A673 (cell line): Measurements from ENCODE around the gene COQ7. TPM values are rescaled to one million over a fixed set of nuclear protein-coding genes. Genes with fewer than 3 reads are reported as not detected.

Experiments
- BruUV-seq: library from RNA; stranded (reverse); fragments of 400-500 nt; replicated peaks from 2 replicates; lab custom pipeline; 2021; lab: Mats Ljungman, UMichigan
- CTCF ChIA-PET: fragments of 300-600 bp; sonication (Branson Sonifier 250); formaldehyde crosslinking; loops from one replicate; lab custom pipeline; 2022; ENCODE audit warnings: antibody characterized with exemption; lab: Charles Lee
- POLR2A ChIA-PET: fragments of 300-600 bp; sonication (Branson Sonifier 250); formaldehyde crosslinking; loops from one replicate; lab custom pipeline; 2022; ENCODE audit warnings: antibody characterized with exemption; ENCODE audit not compliant: low non-redundant PET; lab: Charles Lee
- DNase-seq: peaks from one replicate; pipeline ENCODE4 v3.0.0-alpha.2; 2015; ENCODE audit warnings: low spot score
- H3K27ac ChIP-seq: fragments of 200-600 bp; sonication (generic); 2 replicates; pipeline ENCODE4 v1.5.1; 2016; ENCODE audit warnings: mixed run types, low read depth, mild to moderate bottlenecking, mixed read lengths, antibody characterized with exemption, low read length; ENCODE audit not compliant: poor library complexity, severe bottlenecking
- H3K27me3 ChIP-seq: fragments of 200-600 bp; sonication (generic); replicated peaks from 2 replicates; pipeline ENCODE4 v1.6.1; 2017; ENCODE audit warnings: mixed run types, low read depth, mild to moderate bottlenecking, mixed read lengths, antibody characterized with exemption, low read length; ENCODE audit not compliant: insufficient read depth, poor library complexity
- H3K36me3 ChIP-seq: fragments of 200-600 bp; sonication (generic); 2 replicates; pipeline ENCODE4 v1.6.1; 2016; ENCODE audit warnings: mixed run types, mild to moderate bottlenecking, mixed read lengths, antibody characterized with exemption, low read length; ENCODE audit not compliant: insufficient read depth, poor library complexity, severe bottlenecking
- H3K4me1 ChIP-seq: fragments of 200-600 bp; sonication (generic); 2 replicates; pipeline ENCODE4 v1.6.1; 2017; ENCODE audit warnings: mixed run types, mild to moderate bottlenecking, mixed read lengths, antibody characterized with exemption, low read length; ENCODE audit not compliant: insufficient read depth, poor library complexity, severe bottlenecking
- H3K4me3 ChIP-seq: fragments of 200-600 bp; sonication (generic); 2 replicates; pipeline ENCODE4 v1.5.1; 2016; ENCODE audit warnings: low read depth, mixed run types, mild to moderate bottlenecking, mixed read lengths, low read length; ENCODE audit not compliant: poor library complexity, severe bottlenecking
- H3K9me3 ChIP-seq: fragments of 200-600 bp; sonication (generic); 2 replicates; pipeline ENCODE4 v1.6.1; 2016; ENCODE audit warnings: mixed run types, low read depth, mild to moderate bottlenecking, mixed read lengths, antibody characterized with exemption, low read length; ENCODE audit not compliant: poor library complexity, severe bottlenecking
- EZH2 ChIP-seq: fragments of 200-600 bp; sonication (generic); IDR thresholded peaks from 2 replicates; pipeline ENCODE4 v1.6.1; 2017; ENCODE audit warnings: borderline replicate concordance, low read depth, mild to moderate bottlenecking, mixed read lengths, antibody characterized with exemption, low read length; ENCODE audit not compliant: poor library complexity, severe bottlenecking
- intact Hi-C: fragments of 100-400 bp; cut with micrococcal nuclease; formaldehyde crosslinking; loops from one replicate; pipeline ENCODE4 v1.10.0; 2022; ENCODE audit not compliant: unreplicated experiment
- total RNA-seq: library from RNA; stranded (reverse); gene quantifications from 2 replicates; pipeline ENCODE4 v1.2.3, GENCODE V29; 2021
- TF ChIP-seq, protein P1 (sequence below): fragments of 300-800, 200-600 bp; sonication (generic); conservative IDR thresholded peaks from 2 replicates; pipeline ENCODE4 v1.5.1; 2017; ENCODE audit warnings: low read depth, mild to moderate bottlenecking, antibody characterized with exemption, low read length, moderate library complexity, mixed read lengths

COQ7 gene
- total RNA-seq, 1 experiment from 2014 or later, result 24.3 TPM

DNA sequence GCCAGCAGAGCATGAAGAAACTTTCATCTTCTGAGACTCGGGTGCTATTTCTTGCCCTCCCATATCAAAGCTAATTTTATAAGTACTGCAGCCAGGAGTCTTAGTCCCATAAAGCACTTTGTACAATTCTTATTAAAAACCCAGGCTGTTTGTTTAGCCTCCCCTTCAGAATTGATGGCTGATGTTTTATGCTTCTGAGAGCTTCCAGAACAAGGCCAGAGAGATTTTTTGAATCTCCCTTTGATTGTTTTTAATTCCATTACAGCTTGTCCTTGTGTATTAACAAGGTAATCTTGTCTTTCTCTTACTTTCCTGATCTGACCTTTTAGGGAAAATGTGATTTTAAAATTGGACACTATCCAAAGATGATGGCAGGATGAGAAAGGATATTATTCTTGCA lies 16.3 kb downstream of the COQ7 start:
- ChIA-PET POLR2A (no interaction called here), CTCF (no interaction called here)
- BruUV-seq, result no TSS peak
- DNase-seq, result no peak
- peaks cover 6% of the 10 kb centered on the region for H3K36me3 ChIP-seq
- no peak for TF ChIP-seq EZH2
- TF ChIP-seq, protein P1, sequence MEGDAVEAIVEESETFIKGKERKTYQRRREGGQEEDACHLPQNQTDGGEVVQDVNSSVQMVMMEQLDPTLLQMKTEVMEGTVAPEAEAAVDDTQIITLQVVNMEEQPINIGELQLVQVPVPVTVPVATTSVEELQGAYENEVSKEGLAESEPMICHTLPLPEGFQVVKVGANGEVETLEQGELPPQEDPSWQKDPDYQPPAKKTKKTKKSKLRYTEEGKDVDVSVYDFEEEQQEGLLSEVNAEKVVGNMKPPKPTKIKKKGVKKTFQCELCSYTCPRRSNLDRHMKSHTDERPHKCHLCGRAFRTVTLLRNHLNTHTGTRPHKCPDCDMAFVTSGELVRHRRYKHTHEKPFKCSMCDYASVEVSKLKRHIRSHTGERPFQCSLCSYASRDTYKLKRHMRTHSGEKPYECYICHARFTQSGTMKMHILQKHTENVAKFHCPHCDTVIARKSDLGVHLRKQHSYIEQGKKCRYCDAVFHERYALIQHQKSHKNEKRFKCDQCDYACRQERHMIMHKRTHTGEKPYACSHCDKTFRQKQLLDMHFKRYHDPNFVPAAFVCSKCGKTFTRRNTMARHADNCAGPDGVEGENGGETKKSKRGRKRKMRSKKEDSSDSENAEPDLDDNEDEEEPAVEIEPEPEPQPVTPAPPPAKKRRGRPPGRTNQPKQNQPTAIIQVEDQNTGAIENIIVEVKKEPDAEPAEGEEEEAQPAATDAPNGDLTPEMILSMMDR, result no peak
- peaks cover 5% of the 10 kb centered on the region for H3K4me1 ChIP-seq
- no peaks in the 10 kb centered on the region for H3K27me3 ChIP-seq
- intact Hi-C loops, result no loop called here
- no peak overlapping the region for H3K4me3 ChIP-seq
- H3K27ac ChIP-seq, result no peak overlapping the region
- peaks cover 3% of the 10 kb centered on the region for H3K9me3 ChIP-seq

- intact Hi-C loops, result no loop called here
- CTCF ChIA-PET, result interaction anchor here (0.7 kb wide), 1 partner anchor 75 kb away, joined by 3 read pairs; no protein-coding TSS in a partner anchor
- no TSS peak for BruUV-seq
Observed at GRCh38 chr16:19084139-19084538, 16.7 kb downstream of the COQ7 start.

GRCh38 chr16:19084879-19085278 lies 17.5 kb downstream of the COQ7 start:
- no peak for TF ChIP-seq EZH2
- TF ChIP-seq, protein P1, result no peak
- no peaks in the 10 kb centered on the region for H3K27me3 ChIP-seq
- ChIA-PET POLR2A (interaction anchor here (0.6 kb wide), 1 partner anchor 46 kb away, joined by 3 read pairs; no protein-coding TSS in a partner anchor), CTCF (no interaction called here)
- BruUV-seq, result no TSS peak
- no peak for DNase-seq
- no peak overlapping the region for H3K4me3 ChIP-seq
- peaks cover 3% of the 10 kb centered on the region for H3K9me3 ChIP-seq
- intact Hi-C loops, result no loop called here
- no peaks in the 10 kb centered on the region for H3K36me3 ChIP-seq
- H3K27ac ChIP-seq, result no peak overlapping the region
- peaks cover 5% of the 10 kb centered on the region for H3K4me1 ChIP-seq

More at GRCh38 chr16:19084139-19084538, 16.7 kb downstream of the COQ7 start:
- Histone ChIP-seq H3K4me3 (no peak overlapping the region), H3K27me3 (no peaks in the 10 kb centered on the region), H3K4me1 (peaks cover 5% of the 10 kb centered on the region), H3K27ac (no peak overlapping the region), H3K9me3 (peaks cover 3% of the 10 kb centered on the region), H3K36me3 (peaks cover 2% of the 10 kb centered on the region)
- no peak for DNase-seq
- POLR2A ChIA-PET, result no interaction called here
- TF ChIP-seq, protein P1, result no peak
- TF ChIP-seq EZH2, result no peak
